CD14-positive monocyte (primary cell): Measurements from ENCODE around the gene TPST1. TPM values are rescaled to one million over a fixed set of nuclear protein-coding genes. Genes with fewer than 3 reads are reported as not detected.
"Not testable (repeated sequence)": the region's sequence is repeated elsewhere in the genome, so short reads cannot be mapped to it uniquely, and the experiment has no call there.

Source experiments
- DNase-seq, 3 donors: peaks; one replicate each; pipeline ENCODE4 v3.0.0-alpha.2; 2011 to 2022
- H2AFZ ChIP-seq: 2 replicates; pipeline ENCODE4 v1.6.0; 2012; ENCODE audit warnings: mild to moderate bottlenecking, low read depth, low read length, inconsistent platforms; ENCODE audit not compliant: insufficient read depth, poor library complexity, severe bottlenecking
- H3K27ac ChIP-seq, 2 donors: 1 replicate in 1 of 2; 2 replicates in 1 of 2; pipeline ENCODE4 v1.5.1; 2012 to 2013; ENCODE audit warnings: low read length in 2 of 2, control low read depth in 1 of 2, inconsistent platforms in 1 of 2, low read depth in 1 of 2, mild to moderate bottlenecking in 1 of 2
- H3K27me3 ChIP-seq, 2 donors: one replicate each; pipeline versions ENCODE4 v1.6.0 to v1.6.1; 2011 to 2013; ENCODE audit warnings: low read length in 2 of 2; ENCODE audit not compliant: control insufficient read depth in 2 of 2, insufficient read depth in 2 of 2
- H3K36me3 ChIP-seq, 2 donors: replicated peaks in 1 of 2; 1 replicate in 1 of 2; 2 replicates in 1 of 2; pipeline versions ENCODE4 v1.5.1 to v1.6.1; 2012 to 2013; ENCODE audit warnings: low read length in 2 of 2, control low read depth in 1 of 2, inconsistent platforms in 1 of 2, mild to moderate bottlenecking in 1 of 2; ENCODE audit not compliant: insufficient read depth in 2 of 2, control insufficient read depth in 1 of 2
- H3K4me1 ChIP-seq, 2 donors: 1 replicate in 1 of 2; 2 replicates in 1 of 2; pipeline versions ENCODE4 v1.5.1 to v1.6.1; 2012 to 2013; ENCODE audit warnings: low read length in 2 of 2, control low read depth in 1 of 2, inconsistent platforms in 1 of 2, mild to moderate bottlenecking in 1 of 2, moderate library complexity in 1 of 2; ENCODE audit not compliant: insufficient read depth in 2 of 2, control insufficient read depth in 1 of 2
- H3K4me2 ChIP-seq: replicated peaks from 2 replicates; pipeline ENCODE3; 2012; ENCODE audit warnings: low read length, moderate library complexity, mild to moderate bottlenecking; ENCODE audit not compliant: poor library complexity, severe bottlenecking; ENCODE audit errors: extremely low read depth
- H3K4me3 ChIP-seq, 3 experiments: fragments of 200-600 bp in 1 of 3; sonication (generic) in 1 of 3; replicated peaks in 1 of 3; 1 replicate in 2 of 3; 2 replicates in 1 of 3; pipeline ENCODE4 v1.5.1; 2011 to 2013; ENCODE audit warnings: low read length in 3 of 3, mild to moderate bottlenecking in 3 of 3, control low read depth in 2 of 3, low read depth in 2 of 3, inconsistent platforms in 1 of 3, moderate library complexity in 1 of 3
- H3K79me2 ChIP-seq: 2 replicates; pipeline ENCODE4 v1.6.0; 2012; ENCODE audit warnings: mild to moderate bottlenecking, control low read depth, inconsistent platforms, low read length, moderate library complexity; ENCODE audit not compliant: insufficient read depth
- H3K9ac ChIP-seq: 2 replicates; pipeline ENCODE4 v1.6.0; 2017; ENCODE audit warnings: low read length, mild to moderate bottlenecking; ENCODE audit not compliant: insufficient read depth, poor library complexity, severe bottlenecking
- H3K9me3 ChIP-seq, 2 donors: replicated peaks in 1 of 2; 1 replicate in 1 of 2; 2 replicates in 1 of 2; pipeline versions ENCODE4 v1.5.1 to v1.6.1; 2012 to 2013; ENCODE audit warnings: low read length in 2 of 2, control low read depth in 1 of 2; ENCODE audit not compliant: control insufficient read depth in 1 of 2, insufficient read depth in 1 of 2
- H4K20me1 ChIP-seq: 2 replicates; pipeline ENCODE4 v1.6.0; 2012; ENCODE audit warnings: mild to moderate bottlenecking, low read length, control low read depth, moderate library complexity; ENCODE audit not compliant: insufficient read depth
- H3K27ac Mint-ChIP-seq, 7 donors: one replicate each; pipeline ENCODE4 v1.8.0; 2020; ENCODE audit warnings: mild to moderate bottlenecking in 7 of 7, mixed read lengths in 7 of 7, moderate library complexity in 6 of 7, inconsistent platforms in 2 of 7
- H3K27me3 Mint-ChIP-seq, 3 donors: one replicate each; pipeline ENCODE4 v1.8.0; 2021 to 2022; ENCODE audit warnings: low read depth in 3 of 3, mild to moderate bottlenecking in 3 of 3, mixed read lengths in 3 of 3, moderate library complexity in 3 of 3, inconsistent platforms in 1 of 3
- H3K36me3 Mint-ChIP-seq, 2 donors: one replicate each; pipeline ENCODE4 v1.8.0; 2020; ENCODE audit warnings: mixed read lengths in 2 of 2, inconsistent platforms in 1 of 2, mild to moderate bottlenecking in 1 of 2
- H3K4me1 Mint-ChIP-seq: one replicate; pipeline ENCODE4 v1.8.0; 2020; ENCODE audit warnings: mild to moderate bottlenecking, mixed read lengths
- H3K4me3 Mint-ChIP-seq, 2 donors: one replicate each; pipeline ENCODE4 v1.8.0; 2020; ENCODE audit warnings: mild to moderate bottlenecking in 2 of 2, mixed read lengths in 2 of 2, moderate library complexity in 1 of 2
- H3K9me3 Mint-ChIP-seq, 7 donors: one replicate each; pipeline ENCODE4 v1.8.0; 2020 to 2022; ENCODE audit warnings: mixed read lengths in 7 of 7, mild to moderate bottlenecking in 6 of 7, moderate library complexity in 6 of 7, inconsistent platforms in 2 of 7
- CTCF ChIP-seq: fragments of 200-600 bp; IDR thresholded peaks from one replicate; pipeline ENCODE4 v1.8.0; 2022; ENCODE audit warnings: antibody characterized with exemption, mild to moderate bottlenecking
- WGBS: methylation state at CpG from one replicate; pipeline ENCODE4 v1.1.5; 2013; ENCODE audit warnings: missing lambda C conversion rate; ENCODE audit not compliant: insufficient coverage; 5-methylcytosine and 5-hydroxymethylcytosine counted together
- intact Hi-C, 2 donors: fragments of 100-400 bp; cut with micrococcal nuclease; formaldehyde crosslinking; loops; one replicate each; pipeline versions ENCODE4 v1.15.0 to v1.15.1; 2023
- polyA plus RNA-seq, 3 donors: library from polyadenylated mRNA; depleted of rRNA in 1 of 3; unstranded in 2 of 3; stranded (reverse) in 1 of 3; fragments of 300-500 nt in 2 of 3; fragments of >200 nt in 1 of 3; fragmentation: Illumina TruSeq in 2 of 3; gene quantifications; 1 replicate in 2 of 3; 2 replicates in 1 of 3; pipeline ENCODE4 v1.2.3, GENCODE V29; 2012 to 2021

TPST1 gene
- polyA plus RNA-seq, 3 donors = 0.54 to 4.8 (median 4.2) TPM

GRCh38 chr7:66362136-66362535 lies 157.0 kb downstream of the TPST1 start:
- Histone ChIP-seq H3K27me3 (no peaks in the 10 kb centered on the region), H3K27ac (no peak overlapping the region), H3K4me1 (peaks cover 5 to 6% of the 10 kb centered on the region in 2 donors), H4K20me1 (no peaks in the 10 kb centered on the region), H3K4me3 (no peak overlapping the region), H3K79me2 (no peaks in the 10 kb centered on the region), H3K9ac (no peak overlapping the region), H2AFZ (no peak overlapping the region), H3K4me2 (no peak overlapping the region), H3K36me3 (no peaks in the 10 kb centered on the region), H3K9me3 (no peaks in the 10 kb centered on the region)
- WGBS = no CpG with 5 or more reads among the region's 4 CpGs
- Mint-ChIP-seq H3K4me1 (peaks cover 8% of the 10 kb centered on the region), H3K27ac (no peak overlapping the region), H3K4me3 (no peak overlapping the region), H3K27me3 (peaks cover 0 to 3% (median 2%) of the 10 kb centered on the region in 3 donors), H3K36me3 (no peaks in the 10 kb centered on the region), H3K9me3 (no peaks in the 10 kb centered on the region)
- DNase-seq = no peak
- intact Hi-C loops = no loop called here
- no peak for TF ChIP-seq CTCF

GRCh38 chr7:66363635-66364034 lies 158.5 kb downstream of the TPST1 start:
- peaks cover 0 to 1% (median 0%) of the 10 kb centered on the region in 7 donors for H3K9me3 Mint-ChIP-seq
- H3K4me3 Mint-ChIP-seq = no peak overlapping the region
- peaks cover 0 to 3% (median 2%) of the 10 kb centered on the region in 3 donors for H3K27me3 Mint-ChIP-seq
- no peak overlapping the region for H2AFZ ChIP-seq
- DNase-seq = no peak
- H3K9me3 ChIP-seq = no peaks in the 10 kb centered on the region
- no peak overlapping the region for H3K4me2 ChIP-seq
- no peak overlapping the region for H3K9ac ChIP-seq
- no peaks in the 10 kb centered on the region for H3K36me3 Mint-ChIP-seq
- H3K79me2 ChIP-seq = no peaks in the 10 kb centered on the region
- peaks cover 5 to 6% of the 10 kb centered on the region in 2 donors for H3K4me1 ChIP-seq
- H3K4me3 ChIP-seq = no peak overlapping the region
- H4K20me1 ChIP-seq = no peaks in the 10 kb centered on the region
- H3K36me3 ChIP-seq = no peaks in the 10 kb centered on the region
- no peak for TF ChIP-seq CTCF
- no peaks in the 10 kb centered on the region for H3K27me3 ChIP-seq
- peaks cover 8% of the 10 kb centered on the region for H3K4me1 Mint-ChIP-seq
- no peak overlapping the region for H3K27ac ChIP-seq
- 92% methylated on average over 4 of the region's 5 CpGs for WGBS
- intact Hi-C loops = no loop called here
- H3K27ac Mint-ChIP-seq = no peak overlapping the region

GRCh38 chr7:66365031-66365430 lies 159.9 kb downstream of the TPST1 start:
- WGBS = 88% methylated on average over 9 of the region's 14 CpGs

More at GRCh38 chr7:66365031-66365430, 159.9 kb downstream of the TPST1 start:
- H3K4me1 Mint-ChIP-seq, H3K79me2 ChIP-seq, H3K9ac ChIP-seq, H3K4me1 ChIP-seq, H3K4me2 ChIP-seq, H3K27ac ChIP-seq, H3K36me3 Mint-ChIP-seq, H3K27me3 Mint-ChIP-seq, H3K36me3 ChIP-seq, H3K4me3 ChIP-seq, DNase-seq, intact Hi-C loops, H3K9me3 Mint-ChIP-seq, H3K27ac Mint-ChIP-seq, H3K9me3 ChIP-seq, H4K20me1 ChIP-seq, H2AFZ ChIP-seq, H3K4me3 Mint-ChIP-seq, H3K27me3 ChIP-seq: not testable (repeated sequence)
